HuH-7 (cell line): ENCODE measurements around the gene CEP170.

Source experiments
- DNase-seq: peaks from one replicate; pipeline ENCODE4 v3.0.0; 2011; ENCODE audit warnings: low spot score

CEP170 gene

DNA sequence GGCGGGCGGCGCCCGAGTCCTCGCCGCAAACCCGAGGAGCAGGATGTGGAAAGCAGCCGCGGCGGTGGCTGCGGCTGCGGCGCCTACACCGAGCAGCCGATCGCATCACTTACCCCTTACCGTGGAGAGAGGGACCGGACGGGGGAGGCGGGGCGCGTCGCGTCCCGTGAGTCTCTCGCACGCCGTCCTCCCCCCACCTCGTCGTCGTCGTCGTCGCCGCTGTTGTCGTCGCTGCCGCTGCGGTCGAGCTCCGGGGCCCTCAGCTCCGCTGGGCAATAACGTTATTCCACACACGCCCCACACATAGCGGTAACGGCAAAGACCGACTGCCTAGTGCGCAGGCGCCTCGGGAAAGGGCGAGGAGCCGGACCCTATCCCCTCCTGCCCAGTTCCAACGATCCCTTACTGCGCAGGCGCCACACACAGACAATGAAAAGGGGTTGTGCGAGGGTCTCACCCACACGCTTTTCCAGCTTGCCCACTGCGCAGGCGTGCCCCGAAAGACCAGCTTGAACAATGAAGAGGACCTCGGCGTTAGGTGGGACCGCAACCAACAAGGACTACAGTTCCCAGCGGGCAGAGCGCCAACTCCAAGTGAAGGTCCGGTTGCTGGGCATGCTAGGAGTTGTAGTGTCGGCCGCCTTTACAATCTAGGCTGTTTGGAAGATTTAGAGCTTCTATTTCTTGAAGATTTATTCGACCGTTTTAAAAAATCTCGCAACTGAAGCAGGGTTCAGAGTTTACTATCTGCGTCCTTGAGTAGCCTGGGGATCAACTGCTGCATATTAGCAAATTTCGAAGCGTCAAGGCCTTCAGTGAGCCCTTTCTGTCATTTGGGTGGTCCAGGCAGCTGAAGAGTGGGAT lies at the start of gene CEP170:
CEP170 (minus strand) TSS at position 355 of the 864 bp plus-strand sequence. CDS start 30,001 bp downstream, outside the sequence.
- DNase-seq: peak; percentile 84

DNA sequence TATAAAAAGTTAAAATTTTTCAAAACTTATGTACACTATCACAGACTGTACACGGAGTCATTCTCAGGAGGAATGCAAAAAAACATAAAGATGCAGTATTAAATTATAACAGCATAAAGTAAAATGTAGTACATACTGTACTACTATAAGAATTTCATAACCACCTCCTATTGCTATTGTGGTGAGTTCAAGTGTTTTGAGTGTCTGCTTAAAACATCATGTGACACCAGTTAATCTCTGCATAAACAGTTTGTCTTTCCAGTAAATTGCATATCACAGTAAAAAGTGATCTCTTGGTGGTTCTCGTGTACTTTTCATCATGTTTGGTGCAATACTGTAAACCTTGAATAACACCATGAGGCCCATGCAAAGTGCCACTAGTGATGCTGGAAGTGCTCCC lies 46.0 kb upstream of the CEP170 start:
- DNase-seq: no peak

DNA sequence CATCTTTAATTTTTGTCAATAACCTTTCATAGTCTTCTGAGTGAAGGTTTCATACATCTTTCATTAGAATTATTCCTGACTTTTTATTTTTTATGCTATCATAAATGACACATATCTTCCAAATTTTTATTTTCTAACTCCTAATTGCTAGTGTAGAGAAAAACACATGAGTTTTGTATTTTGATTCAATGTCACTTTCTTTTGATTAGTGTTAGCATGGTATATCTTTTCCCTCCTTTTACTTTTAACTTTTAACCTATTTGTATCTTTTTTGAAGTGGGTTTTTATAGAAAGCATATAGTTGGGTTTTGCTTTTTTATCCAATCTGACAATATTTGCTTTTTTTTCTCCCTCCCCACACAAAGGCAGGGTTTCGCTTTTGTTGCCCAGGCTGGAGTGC lies 44.0 kb upstream of the CEP170 start:
- no peak for DNase-seq

DNA sequence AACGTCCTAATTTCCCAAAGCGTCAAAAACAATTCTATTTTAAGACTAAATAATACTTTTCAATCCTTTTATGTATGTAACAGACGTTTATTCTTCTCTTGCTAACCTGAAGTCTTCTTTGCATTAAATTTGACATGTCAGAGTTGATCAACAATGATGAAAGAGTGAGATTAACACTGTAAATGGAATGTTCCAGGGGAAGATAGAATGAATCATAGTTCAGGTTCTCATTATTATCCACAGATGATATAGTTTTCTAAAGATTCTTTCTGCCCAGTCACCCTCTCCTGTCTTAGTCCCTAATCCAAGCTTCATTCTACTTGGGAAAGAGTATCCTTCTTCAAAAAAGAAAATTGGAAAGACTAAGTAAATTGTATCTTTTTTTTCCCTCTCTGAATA lies 39.6 kb upstream of the CEP170 start:
- no peak for DNase-seq

DNA sequence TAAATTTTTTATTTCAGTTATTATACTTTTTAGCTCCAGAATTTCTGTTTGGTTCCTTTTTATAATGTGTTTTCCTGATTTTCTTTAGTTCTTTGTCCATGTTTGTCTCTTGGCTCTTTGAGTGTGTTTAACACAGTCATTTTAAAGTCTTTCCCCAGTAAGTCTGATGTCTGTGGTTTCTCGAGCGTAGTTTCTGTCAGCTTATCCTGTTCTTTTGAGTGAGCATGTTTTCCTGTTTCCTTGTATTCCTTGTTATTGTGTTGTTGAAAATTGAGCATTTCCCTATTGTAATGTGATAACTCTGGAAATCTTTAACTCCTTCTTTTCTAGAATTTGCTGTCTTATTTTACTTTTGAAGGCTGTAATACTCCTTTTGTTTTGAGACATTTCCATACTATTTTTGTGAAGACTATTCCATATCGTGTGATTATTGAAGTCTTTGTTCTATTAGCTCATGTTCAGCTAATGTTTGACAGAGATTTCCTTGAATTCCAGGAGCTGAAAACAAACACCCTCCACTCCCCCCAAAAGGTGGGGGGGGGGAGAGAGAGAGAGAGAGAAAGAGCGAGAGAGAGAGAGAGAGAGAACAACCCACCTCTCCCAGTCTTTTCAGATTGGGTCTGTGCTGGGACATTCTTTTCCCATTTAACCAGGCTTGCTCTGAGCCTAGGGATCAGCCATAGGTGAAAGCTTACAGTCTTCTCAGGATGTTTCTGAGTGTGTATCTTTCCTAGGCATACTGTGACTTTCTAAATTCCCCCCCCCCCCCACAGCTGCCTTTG lies 39.1 kb upstream of the CEP170 start:
- no peak for DNase-seq

DNA sequence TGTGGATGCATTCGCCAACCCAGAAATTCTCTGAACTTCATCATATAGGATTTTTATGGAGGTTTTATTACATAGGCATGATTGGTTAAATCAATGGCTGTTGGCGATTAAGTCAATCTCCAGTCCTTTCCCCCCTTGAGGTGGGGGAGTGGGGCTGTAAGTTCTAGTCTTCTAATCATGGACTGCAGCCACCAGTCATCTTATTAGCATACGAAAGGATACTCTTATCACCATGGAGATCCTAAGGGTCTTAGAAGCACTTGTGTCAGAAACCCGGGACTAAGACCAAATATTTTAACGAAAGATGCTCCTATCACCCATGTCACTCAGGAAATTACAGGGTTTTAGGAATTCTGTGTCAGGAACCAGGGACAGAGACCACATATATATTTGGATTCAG lies 37.0 kb upstream of the CEP170 start:
- DNase-seq: no peak

DNA sequence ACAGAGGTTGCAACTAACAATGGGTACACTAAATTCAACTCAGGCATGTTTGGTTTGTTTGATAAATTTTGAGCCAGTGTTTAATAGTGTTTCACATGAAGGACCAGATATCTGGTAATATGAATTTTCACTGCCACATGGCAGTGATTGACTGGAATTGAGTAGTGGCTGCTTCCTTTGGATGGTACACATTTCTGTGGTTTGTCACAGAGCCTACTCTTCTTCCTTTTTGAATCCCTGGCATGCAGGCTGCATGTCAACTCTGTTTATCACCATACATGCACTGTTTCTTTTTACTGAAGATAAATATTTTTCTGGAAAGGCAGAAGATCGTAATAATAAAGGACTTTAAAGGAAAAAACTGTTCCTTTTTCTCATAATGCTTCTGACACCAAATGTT lies 36.2 kb upstream of the CEP170 start:
- DNase-seq: no peak

DNA sequence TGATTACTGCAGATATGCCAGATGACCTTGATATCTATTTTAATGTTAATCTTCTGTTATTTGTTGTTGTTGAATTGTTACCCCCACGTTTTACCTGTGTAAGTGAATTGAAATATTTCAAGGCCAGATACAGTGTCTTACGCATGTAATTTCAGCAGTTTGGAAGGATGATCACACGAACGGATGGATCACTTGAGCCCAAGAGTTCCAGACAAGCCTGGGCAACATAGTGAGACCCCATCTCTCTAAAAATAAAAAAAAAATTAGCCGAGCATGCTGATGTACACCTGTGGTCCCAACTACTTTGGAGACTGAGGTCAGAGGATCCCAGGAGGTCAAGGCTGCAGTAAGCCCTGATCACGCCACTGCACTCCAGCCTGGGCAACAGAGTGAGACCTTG lies 33.0 kb upstream of the CEP170 start:
- DNase-seq: no peak

DNA sequence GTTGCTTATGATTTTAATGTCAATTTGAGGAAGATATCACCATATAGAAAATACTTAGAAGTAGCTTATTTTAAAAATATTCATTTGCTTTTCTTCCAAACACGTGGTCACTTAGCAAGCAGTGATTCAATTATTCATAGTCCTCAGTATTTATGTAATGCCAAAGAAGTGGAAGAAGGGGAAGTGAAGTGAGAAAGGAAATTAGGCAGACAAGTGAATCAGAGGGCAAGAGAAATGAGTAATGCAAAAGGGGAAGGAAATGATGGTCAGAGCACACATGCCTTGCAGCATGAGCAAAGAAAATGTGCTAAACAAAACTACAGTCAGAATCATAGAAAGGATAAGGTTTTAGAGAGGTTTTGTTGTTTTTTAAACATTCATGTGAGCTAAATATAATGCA lies 32.6 kb upstream of the CEP170 start:
- no peak for DNase-seq

DNA sequence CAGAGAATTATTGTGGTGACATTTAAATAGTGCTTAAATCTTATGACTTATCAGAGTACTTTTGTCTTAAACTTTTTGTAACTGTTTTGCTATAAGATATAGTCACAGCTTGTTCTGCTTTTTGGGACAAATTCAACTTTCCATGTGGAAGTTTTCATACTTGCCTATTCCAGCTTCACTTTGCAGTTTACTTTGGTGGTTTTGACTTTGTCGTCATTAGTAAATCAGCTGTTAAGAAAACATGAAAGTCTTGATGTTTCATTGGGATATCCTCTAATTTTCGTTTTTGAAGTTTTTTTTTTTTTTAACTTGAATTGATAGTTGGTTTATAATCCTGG lies 32.0 kb upstream of the CEP170 start:
- DNase-seq: no peak

DNA sequence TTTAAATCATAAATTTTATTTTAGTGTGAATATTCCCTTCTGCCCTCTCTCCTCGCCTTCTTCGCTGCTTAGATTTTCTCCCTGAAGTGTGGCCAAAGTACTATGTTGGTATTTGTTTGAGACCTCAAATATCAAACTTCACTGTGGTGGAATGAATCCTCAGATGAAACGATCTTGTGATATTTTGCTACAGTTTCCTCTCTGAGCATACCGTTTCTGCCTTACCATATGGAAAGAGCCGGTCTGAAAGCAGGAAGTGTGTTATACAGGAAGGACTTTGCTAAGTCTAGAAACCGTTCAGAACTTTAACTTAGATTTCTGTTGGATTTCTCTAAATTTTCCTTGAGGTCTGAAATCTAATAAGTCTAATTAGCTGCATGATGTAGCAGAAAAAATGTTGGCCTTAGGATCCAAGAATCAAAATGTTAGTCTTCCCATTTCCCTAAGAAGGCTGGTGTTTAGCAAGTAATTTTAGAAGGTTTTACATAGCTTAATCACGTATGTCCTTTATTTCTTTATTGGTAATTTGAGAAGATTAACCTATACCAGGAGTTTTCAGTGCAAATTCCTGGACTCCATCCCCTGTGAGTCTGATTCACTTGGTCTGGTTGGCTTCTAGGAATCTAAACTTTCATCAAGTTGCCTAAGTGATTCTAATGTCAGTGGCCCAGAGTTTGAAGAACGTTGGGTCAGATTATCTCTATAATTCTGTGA lies 31.5 kb upstream of the CEP170 start:
- no peak for DNase-seq

DNA sequence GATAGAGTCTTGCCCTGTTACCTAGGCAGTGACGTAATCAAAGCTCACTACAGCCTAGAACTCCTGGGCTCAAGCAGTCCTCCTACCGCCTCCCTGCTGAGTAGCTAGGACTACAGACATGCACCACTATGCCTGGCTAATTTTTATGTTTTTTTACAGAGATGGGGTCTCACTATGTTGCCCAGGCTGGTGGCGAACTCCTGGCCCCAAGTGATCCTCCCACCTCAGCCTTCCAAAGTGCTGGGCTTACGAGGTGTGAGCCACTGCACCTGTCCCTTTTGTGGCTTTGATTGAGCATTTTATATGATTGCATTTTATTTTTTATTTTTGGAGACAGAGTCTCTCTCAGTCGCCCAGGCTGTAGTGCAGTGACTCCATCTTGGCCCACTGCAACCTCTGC lies 26.6 kb upstream of the CEP170 start:
- no peak for DNase-seq

DNA sequence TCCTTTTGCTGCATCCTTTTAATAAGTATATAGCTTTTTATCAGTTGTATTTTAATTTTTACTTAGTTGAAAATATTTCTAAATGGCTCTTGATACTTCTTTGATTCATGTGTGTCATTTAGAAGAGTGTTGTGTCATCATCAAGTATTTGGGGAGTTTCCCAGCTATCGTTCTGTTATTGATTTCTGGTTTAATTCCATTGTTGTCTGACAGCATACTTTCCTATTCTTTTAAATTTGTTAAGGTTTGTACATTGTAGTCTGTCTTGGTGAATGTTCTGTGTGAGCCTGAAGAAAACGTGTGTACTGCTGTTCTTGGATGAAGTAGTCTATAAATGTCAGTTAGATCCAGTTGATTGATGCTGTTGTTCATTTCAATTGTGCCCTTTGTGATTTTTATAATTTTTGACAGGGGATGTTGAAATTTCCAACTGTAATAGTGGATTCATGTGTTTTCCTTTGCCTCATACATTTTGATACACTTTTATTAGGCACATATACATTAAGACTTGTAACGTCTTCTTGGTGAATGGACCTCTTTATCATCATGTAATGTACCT lies 25.6 kb upstream of the CEP170 start:
- DNase-seq: no peak

DNA sequence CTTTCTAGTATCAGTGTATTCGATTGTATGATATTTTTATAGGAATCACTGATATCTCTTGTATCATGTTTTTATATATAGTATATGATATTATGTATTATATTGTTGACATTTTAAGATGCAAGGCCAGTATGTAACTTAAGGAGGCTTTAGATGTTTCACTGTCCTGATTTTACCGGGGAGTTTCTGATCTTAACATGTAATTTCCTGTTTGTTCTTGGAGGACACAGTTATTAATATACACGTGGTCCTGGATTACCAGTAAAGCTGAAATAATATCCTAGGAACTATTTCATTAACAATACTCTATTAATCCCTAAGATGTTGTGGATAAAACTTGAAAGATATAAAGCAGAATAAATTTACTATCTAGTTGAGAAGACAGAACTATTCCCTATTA lies 20.2 kb upstream of the CEP170 start:
- no peak for DNase-seq

DNA sequence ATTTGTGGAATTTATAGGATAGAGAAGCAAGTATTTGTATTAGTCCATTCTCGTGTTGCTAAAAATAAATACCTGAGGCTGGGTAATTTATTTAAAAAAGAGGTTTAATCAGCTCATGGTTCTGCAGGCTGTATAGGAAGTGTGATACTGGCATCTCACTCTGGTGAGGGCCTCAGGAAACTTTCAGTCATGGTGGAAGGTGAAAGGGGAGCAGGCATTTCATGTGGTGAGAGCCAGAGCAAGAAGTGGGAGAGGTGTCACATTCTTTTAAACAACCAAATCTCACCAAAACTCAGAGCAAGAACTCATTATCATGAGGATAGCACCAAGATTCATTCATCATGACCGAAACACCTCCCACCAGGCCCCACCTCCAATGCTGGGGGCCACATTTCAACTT lies 18.9 kb upstream of the CEP170 start:
- no peak for DNase-seq

DNA sequence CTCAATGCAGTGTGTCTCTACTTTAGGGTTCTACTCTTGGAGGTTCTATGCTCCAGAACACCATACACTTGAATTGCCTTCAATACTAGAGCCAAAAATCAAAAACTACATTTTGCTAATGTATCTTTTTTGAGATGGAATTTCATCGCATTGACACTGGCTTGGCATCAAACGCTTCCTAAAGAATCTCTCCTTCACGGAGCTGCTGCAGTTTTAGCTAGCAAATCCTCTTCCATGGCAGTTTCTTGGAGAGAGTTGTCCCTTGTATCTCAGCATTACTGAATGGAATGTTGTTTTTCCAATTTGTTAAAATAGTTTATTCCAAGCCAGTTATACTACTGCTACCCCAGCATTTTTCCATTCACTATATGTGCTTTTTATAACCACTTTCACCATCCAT lies 18.4 kb upstream of the CEP170 start:
- DNase-seq: no peak

DNA sequence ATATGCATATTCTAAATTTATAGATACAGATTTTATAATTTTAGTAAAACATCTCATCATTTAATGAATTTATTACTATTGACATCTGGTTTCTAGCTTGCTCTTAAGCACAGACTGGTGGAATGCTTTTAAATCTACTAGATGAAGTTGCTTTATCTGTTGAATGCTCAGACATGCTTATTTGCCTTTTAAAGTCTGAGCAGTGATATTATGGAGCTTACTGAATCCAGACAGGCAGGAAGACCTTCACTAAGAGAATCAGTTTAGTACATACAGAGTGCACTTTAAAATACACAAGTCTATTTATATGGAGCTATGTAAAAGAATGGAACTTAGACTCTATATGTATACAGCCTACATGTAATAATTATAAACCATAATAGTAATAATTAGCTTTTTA lies 17.3 kb upstream of the CEP170 start:
- no peak for DNase-seq

DNA sequence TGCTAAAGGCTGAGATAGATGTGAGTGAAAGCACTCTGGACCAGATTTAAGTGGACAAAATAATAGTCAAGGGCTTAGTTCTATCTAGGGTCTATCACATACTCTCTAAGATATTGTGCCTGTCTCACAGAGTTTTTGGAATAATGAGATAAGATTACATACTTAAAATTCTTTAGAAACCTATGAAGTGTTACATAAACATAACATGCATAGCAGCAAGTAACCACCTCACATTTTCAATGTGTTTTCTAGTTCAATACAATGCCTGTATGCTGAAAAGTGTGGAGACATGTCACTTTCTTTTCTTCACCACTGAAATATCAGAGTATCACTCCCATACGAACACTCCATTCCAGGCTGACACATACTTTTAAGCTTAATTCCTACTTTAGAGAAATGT lies 16.9 kb upstream of the CEP170 start:
- DNase-seq: no peak

DNA sequence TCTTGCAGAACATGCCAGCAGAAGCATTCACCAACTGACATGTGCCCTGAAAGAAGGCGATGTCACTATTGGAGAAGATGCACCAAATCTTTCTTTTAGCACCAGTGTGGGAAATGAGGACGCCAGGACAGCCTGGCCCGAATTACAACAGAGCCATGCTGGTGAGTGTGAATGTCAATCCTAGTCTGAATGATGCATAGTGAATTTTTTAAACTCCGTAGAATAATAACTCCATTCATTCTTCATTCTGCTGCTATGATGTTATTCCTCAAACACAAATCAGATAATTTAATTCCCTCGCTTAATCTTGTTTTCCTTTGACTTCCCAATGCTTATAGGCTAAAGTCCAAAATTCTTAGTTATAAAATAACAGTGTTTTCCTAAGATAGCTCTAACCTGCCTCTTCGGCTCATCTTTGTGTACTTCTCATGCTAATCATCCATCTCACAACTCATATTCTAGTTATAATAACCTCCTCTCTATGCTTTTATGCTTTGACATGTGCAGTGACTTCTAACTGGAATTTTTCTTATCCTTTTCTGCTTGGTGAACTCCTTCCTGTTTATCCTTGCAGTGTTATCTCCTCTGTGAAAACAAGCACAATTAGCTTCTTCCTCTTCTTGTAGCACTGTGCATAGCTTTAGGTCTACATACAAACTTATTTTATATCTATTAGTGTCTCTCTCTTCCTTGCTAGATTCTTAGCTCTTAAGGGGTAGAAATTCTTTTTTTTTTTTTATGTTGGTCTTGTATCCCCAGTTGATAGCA lies 15.2 kb upstream of the CEP170 start:
- no peak for DNase-seq

DNA sequence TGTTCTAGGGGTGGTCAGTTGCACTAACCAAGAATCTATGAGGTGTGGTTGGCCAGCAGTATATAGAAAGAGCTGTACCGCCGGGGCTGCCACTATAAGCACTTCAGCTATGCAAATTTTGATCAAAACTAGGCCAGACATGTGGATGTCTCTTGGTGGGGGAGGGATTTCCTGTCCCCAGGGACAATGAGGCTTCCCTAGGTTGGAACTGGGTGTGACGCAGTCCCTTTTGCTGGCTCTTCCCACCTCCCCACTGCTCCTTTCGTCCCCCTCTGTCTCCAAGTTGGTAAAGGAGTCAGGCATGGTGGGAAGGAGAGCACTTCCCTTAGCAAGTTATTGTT lies 14.3 kb upstream of the CEP170 start:
- no peak for DNase-seq

DNA sequence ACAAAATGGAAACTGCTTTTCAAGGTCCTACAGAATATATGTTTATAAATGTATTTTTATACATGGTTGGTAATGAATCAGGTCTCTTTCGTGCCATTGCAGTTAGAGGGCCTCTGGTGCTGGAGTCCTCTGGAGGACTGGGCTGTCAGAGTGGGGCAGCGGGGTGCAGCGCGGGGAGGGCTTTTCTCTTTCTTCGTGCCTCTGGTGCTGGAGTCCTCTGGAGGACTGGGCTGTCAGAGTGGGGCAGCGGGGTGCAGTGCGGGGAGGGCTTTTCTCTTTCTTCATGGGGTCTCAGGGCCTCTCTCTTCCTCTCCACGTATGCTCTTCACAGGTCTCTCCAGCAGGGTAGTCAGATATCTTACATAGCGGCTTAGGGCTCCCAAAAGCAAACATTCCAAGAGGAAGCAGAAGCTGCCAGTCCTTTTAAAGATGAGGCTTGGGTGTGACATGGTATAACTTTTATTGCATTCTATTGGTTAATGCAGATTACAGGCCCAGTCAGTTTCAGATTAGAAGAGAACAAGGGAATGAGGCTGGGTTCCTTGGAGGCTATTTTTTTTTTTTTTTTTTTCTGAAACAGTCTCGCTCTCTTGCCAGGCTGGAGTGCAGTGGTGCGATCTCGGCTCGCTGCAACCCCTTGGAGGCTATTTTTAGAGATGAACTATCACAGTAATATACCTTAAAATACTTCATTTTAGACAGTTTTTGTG lies 13.8 kb upstream of the CEP170 start:
- DNase-seq: no peak
